KMS-11 (cell line): ENCODE measurements around the gene ENTPD5.

Experiments used
- H2AFZ ChIP-seq: fragments of 200-600 bp; sonication (generic); 2 replicates; pipeline ENCODE4 v1.6.1; 2016; ENCODE audit warnings: antibody characterized with exemption, mixed run types, low read depth
- H3K27ac ChIP-seq: fragments of 200-600 bp; sonication (generic); 2 replicates; pipeline ENCODE4 v1.6.1; 2016; ENCODE audit warnings: mild to moderate bottlenecking, mixed run types
- H3K27me3 ChIP-seq: fragments of 200-600 bp; sonication (generic); 2 replicates; pipeline ENCODE4 v1.6.1; 2017; ENCODE audit warnings: mild to moderate bottlenecking, low read depth, mixed run types, moderate library complexity; ENCODE audit not compliant: insufficient read depth
- H3K36me3 ChIP-seq: fragments of 200-600 bp; sonication (generic); 2 replicates; pipeline ENCODE4 v1.6.1; 2017; ENCODE audit warnings: mild to moderate bottlenecking, mixed run types; ENCODE audit not compliant: insufficient read depth
- H3K4me1 ChIP-seq: fragments of 200-600 bp; sonication (generic); 2 replicates; pipeline ENCODE4 v1.6.1; 2016; ENCODE audit warnings: mild to moderate bottlenecking, low read depth, mixed run types; ENCODE audit not compliant: poor library complexity, severe bottlenecking
- H3K4me2 ChIP-seq: fragments of 200-600 bp; sonication (generic); 2 replicates; pipeline ENCODE4 v1.7.0; 2016; ENCODE audit warnings: mild to moderate bottlenecking, mixed run types
- H3K4me3 ChIP-seq: fragments of 200-600 bp; sonication (generic); IDR thresholded peaks from 2 replicates; pipeline ENCODE4 v1.6.1; 2017; ENCODE audit warnings: low read depth, low read length, mixed read lengths; ENCODE audit not compliant: insufficient read depth
- H3K79me2 ChIP-seq: fragments of 200-600 bp; sonication (generic); 2 replicates; pipeline ENCODE4 v1.6.1; 2016; ENCODE audit warnings: low read depth, mixed run types; ENCODE audit not compliant: insufficient read depth
- H3K9ac ChIP-seq: fragments of 200-600 bp; sonication (generic); 2 replicates; pipeline ENCODE4 v1.6.1; 2016; ENCODE audit warnings: mild to moderate bottlenecking, mixed run types
- H4K20me1 ChIP-seq: fragments of 200-600 bp; sonication (generic); 2 replicates; pipeline ENCODE4 v1.6.1; 2016; ENCODE audit warnings: mild to moderate bottlenecking, mixed run types; ENCODE audit not compliant: insufficient read depth
- TF ChIP-seq, protein P1 (sequence below): fragments of 200-600 bp; sonication (generic); conservative IDR thresholded peaks from 2 replicates; pipeline ENCODE4 v1.6.1; 2017; ENCODE audit warnings: low read depth, mild to moderate bottlenecking, antibody characterized with exemption, low read length, moderate library complexity, mixed read lengths

The ENTPD5 gene

DNA sequence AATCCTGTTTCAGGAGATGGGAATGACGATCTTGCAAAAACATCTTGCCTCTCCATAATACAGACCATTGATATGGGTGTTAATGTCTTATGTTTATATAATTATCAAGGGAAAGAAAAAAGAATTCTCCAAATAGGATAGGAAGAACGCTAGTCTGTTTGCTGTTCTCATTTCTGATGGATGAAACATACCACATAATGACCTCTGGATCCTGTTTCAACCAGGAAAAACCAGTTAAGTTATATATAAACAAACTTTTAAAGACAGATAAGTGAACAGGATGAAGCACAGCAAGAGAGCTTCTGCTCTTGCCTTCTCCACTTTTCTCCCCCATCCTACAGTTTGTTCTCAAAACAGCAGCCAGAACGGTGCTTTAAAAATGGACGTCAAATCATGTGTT lies 41.2 kb downstream of the ENTPD5 start:
- no peak overlapping the region for H3K27ac ChIP-seq
- H3K4me2 ChIP-seq = no peak overlapping the region
- no peak overlapping the region for H2AFZ ChIP-seq
- H3K27me3 ChIP-seq = no peaks in the 10 kb centered on the region
- no peak overlapping the region for H3K9ac ChIP-seq
- no peaks in the 10 kb centered on the region for H4K20me1 ChIP-seq
- no peaks in the 10 kb centered on the region for H3K79me2 ChIP-seq
- H3K4me3 ChIP-seq = no peak overlapping the region
- H3K4me1 ChIP-seq = no peaks in the 10 kb centered on the region
- no peaks in the 10 kb centered on the region for H3K36me3 ChIP-seq
- TF ChIP-seq, protein P1, sequence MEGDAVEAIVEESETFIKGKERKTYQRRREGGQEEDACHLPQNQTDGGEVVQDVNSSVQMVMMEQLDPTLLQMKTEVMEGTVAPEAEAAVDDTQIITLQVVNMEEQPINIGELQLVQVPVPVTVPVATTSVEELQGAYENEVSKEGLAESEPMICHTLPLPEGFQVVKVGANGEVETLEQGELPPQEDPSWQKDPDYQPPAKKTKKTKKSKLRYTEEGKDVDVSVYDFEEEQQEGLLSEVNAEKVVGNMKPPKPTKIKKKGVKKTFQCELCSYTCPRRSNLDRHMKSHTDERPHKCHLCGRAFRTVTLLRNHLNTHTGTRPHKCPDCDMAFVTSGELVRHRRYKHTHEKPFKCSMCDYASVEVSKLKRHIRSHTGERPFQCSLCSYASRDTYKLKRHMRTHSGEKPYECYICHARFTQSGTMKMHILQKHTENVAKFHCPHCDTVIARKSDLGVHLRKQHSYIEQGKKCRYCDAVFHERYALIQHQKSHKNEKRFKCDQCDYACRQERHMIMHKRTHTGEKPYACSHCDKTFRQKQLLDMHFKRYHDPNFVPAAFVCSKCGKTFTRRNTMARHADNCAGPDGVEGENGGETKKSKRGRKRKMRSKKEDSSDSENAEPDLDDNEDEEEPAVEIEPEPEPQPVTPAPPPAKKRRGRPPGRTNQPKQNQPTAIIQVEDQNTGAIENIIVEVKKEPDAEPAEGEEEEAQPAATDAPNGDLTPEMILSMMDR = no peak

DNA sequence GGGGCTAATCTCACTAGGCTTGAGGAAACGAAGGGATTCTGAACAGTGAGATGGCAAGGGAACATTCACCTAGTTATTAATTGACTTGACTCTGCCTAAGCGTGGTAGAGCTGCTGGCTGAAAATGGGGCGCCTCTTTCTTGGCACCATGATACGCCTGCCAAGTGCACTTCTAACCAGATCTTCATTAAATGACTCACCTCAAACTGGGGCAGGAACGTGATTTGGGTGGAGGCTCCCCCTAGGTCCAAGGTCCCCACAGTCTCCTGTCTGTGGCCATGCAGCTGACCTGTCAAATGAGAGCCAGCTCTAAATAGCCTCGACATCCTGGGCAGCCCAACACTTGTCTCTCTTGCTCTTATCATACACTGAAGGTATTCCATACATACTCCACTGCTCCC lies 43.0 kb downstream of the ENTPD5 start:
- TF ChIP-seq, protein P1 = no peak
- H3K36me3 ChIP-seq = no peaks in the 10 kb centered on the region

DNA sequence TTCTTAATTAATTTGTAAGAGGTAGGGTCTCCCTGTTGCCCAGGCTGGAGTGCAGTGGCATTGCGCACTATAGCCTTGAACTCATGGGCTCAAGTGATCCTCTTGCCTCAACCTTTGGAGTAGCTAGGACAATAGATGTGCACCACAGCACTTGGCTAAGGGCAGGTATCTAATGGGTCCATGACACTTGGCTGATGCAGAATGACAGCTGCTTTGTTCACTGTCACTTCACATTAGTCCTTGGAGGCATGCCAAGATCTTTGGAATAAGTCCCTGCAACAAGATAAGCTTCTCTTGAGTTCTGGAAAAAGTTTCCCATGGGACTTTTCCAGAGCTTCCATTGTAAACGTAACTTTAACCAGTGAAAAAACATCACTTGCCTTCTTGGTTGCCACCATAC lies 45.6 kb downstream of the ENTPD5 start:
- TF ChIP-seq, protein P1 = no peak
- H3K79me2 ChIP-seq = no peaks in the 10 kb centered on the region
- no peak overlapping the region for H3K27ac ChIP-seq
- H3K36me3 ChIP-seq = no peaks in the 10 kb centered on the region
- H3K9ac ChIP-seq = no peak overlapping the region
- no peaks in the 10 kb centered on the region for H4K20me1 ChIP-seq
- no peak overlapping the region for H2AFZ ChIP-seq
- no peak overlapping the region for H3K4me3 ChIP-seq
- no peaks in the 10 kb centered on the region for H3K4me1 ChIP-seq
- no peak overlapping the region for H3K4me2 ChIP-seq
- H3K27me3 ChIP-seq = no peaks in the 10 kb centered on the region

More for the DNA sequence above, 43.0 kb downstream of the ENTPD5 start:
- H2AFZ ChIP-seq = no peak overlapping the region
- H3K79me2 ChIP-seq = no peaks in the 10 kb centered on the region
- no peaks in the 10 kb centered on the region for H3K27me3 ChIP-seq
- H3K9ac ChIP-seq = no peak overlapping the region
- no peak overlapping the region for H3K4me2 ChIP-seq
- no peaks in the 10 kb centered on the region for H4K20me1 ChIP-seq
- H3K27ac ChIP-seq = no peak overlapping the region
- H3K4me3 ChIP-seq = no peak overlapping the region
- H3K4me1 ChIP-seq = no peaks in the 10 kb centered on the region

DNA sequence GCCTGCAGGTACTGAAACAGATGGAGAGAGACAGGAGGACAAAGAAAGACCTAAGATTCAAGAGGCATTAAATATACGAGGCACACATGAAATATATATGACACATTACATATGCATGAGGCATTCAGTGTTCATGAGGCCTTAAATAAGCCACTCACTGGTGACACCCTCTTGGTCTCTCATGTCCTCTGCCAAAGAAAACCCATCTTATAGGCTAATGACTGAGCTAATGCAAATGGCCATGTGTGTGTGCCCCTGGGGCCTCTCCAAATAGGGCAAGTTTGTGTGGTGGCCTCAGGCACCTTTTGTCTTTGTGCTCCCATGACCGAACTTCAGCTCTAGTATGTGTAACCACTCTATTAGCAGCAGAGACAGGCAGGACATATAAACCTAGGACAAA lies 50.2 kb downstream of the ENTPD5 start:
- Histone ChIP-seq H3K4me2 (no peak overlapping the region), H3K4me1 (no peaks in the 10 kb centered on the region), H3K27me3 (no peaks in the 10 kb centered on the region), H3K79me2 (no peaks in the 10 kb centered on the region), H2AFZ (no peak overlapping the region), H3K9ac (no peak overlapping the region), H3K4me3 (no peak overlapping the region), H4K20me1 (no peaks in the 10 kb centered on the region), H3K27ac (no peak overlapping the region), H3K36me3 (no peaks in the 10 kb centered on the region)
- TF ChIP-seq, protein P1 = no peak
